Osteoblast (primary cell): Measurements from ENCODE around the gene CAMK2A. TPM values are rescaled to one million over a fixed set of nuclear protein-coding genes. Genes with fewer than 3 reads are reported as not detected.
"Not testable (repeated sequence)": the region's sequence is repeated elsewhere in the genome, so short reads cannot be mapped to it uniquely, and the experiment has no call there.

Experiments used
- DNase-seq: peaks from one replicate; pipeline ENCODE4 v3.0.0; 2011; ENCODE audit warnings: low spot score, mixed read lengths; ENCODE audit not compliant: insufficient read length; ENCODE audit errors: missing footprints
- H2AFZ ChIP-seq: 2 replicates; pipeline ENCODE4 v1.6.0; 2011; ENCODE audit warnings: mild to moderate bottlenecking, low read length
- H3K27ac ChIP-seq: 2 replicates; pipeline ENCODE4 v1.5.1; 2011; ENCODE audit warnings: mild to moderate bottlenecking, low read depth, low read length, moderate library complexity
- H3K27me3 ChIP-seq: 2 replicates; pipeline ENCODE4 v1.6.0; 2012; ENCODE audit warnings: mild to moderate bottlenecking, control low read depth, inconsistent platforms, low read length, moderate library complexity; ENCODE audit not compliant: insufficient read depth
- H3K36me3 ChIP-seq: 2 replicates; pipeline ENCODE4 v1.5.1; 2011; ENCODE audit warnings: mild to moderate bottlenecking, low read length, control low read depth, moderate library complexity; ENCODE audit not compliant: insufficient read depth
- H3K4me1 ChIP-seq: 2 replicates; pipeline ENCODE4 v1.5.1; 2011; ENCODE audit warnings: mild to moderate bottlenecking, low read length, control low read depth, moderate library complexity; ENCODE audit not compliant: insufficient read depth
- H3K4me2 ChIP-seq: 2 replicates; pipeline ENCODE4 v1.6.0; 2011; ENCODE audit warnings: mild to moderate bottlenecking, low read length; ENCODE audit not compliant: insufficient read depth
- H3K4me3 ChIP-seq: fragments of 200-600 bp; sonication (generic); 3 replicates; pipeline ENCODE4 v1.5.1; 2012; ENCODE audit warnings: mild to moderate bottlenecking, low read length, inconsistent platforms; ENCODE audit not compliant: insufficient read depth
- H3K79me2 ChIP-seq: 2 replicates; pipeline ENCODE4 v1.6.0; 2012; ENCODE audit warnings: mild to moderate bottlenecking, low read length, control low read depth, inconsistent platforms; ENCODE audit not compliant: insufficient read depth
- H3K9me3 ChIP-seq: 2 replicates; pipeline ENCODE4 v1.5.1; 2011; ENCODE audit warnings: low read depth, low read length, control low read depth
- H4K20me1 ChIP-seq: 2 replicates; pipeline ENCODE4 v1.6.0; 2012; ENCODE audit warnings: mild to moderate bottlenecking, low read length, control low read depth; ENCODE audit not compliant: insufficient read depth
- total RNA-seq: library from RNA; depleted of rRNA; stranded (reverse); fragments of >200 nt; gene quantifications from 2 replicates; pipeline ENCODE4 v1.2.3, GENCODE V29; 2012
- TF ChIP-seq, protein P1 (sequence below): IDR thresholded peaks from 2 replicates; pipeline ENCODE4 v1.5.1; 2011; ENCODE audit warnings: mild to moderate bottlenecking, low read depth, low read length, moderate library complexity; ENCODE audit errors: extremely low read depth

The CAMK2A gene
- total RNA-seq, 1 donor: 0.36 TPM

DNA sequence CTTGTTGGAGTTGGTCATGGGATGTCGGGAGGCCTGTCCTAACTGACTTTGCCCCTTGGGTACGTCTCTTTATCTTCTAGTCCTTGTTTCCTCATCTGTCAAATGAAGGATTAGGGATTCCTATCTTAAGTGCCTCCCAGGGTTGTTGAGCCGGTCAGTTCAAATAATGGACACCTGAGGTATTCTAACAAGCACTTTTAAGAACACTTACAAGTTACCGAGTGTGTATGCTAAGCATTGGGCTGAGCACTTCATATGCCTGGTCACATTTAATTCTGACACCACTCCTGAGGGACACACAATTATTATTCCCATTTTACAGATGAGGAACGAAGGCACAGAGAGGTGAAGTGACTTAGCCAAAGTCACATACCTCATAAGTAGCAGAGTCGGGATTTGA, 37.1 kb downstream of the CAMK2A start:
- no peaks in the 10 kb centered on the region for H3K4me1 ChIP-seq
- no peaks in the 10 kb centered on the region for H3K36me3 ChIP-seq
- no peak overlapping the region for H3K27ac ChIP-seq
- H3K4me2 ChIP-seq: no peak overlapping the region
- TF ChIP-seq, protein P1, sequence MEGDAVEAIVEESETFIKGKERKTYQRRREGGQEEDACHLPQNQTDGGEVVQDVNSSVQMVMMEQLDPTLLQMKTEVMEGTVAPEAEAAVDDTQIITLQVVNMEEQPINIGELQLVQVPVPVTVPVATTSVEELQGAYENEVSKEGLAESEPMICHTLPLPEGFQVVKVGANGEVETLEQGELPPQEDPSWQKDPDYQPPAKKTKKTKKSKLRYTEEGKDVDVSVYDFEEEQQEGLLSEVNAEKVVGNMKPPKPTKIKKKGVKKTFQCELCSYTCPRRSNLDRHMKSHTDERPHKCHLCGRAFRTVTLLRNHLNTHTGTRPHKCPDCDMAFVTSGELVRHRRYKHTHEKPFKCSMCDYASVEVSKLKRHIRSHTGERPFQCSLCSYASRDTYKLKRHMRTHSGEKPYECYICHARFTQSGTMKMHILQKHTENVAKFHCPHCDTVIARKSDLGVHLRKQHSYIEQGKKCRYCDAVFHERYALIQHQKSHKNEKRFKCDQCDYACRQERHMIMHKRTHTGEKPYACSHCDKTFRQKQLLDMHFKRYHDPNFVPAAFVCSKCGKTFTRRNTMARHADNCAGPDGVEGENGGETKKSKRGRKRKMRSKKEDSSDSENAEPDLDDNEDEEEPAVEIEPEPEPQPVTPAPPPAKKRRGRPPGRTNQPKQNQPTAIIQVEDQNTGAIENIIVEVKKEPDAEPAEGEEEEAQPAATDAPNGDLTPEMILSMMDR: no peak
- H3K27me3 ChIP-seq: no peaks in the 10 kb centered on the region
- no peak for DNase-seq
- H4K20me1 ChIP-seq: no peaks in the 10 kb centered on the region
- no peak overlapping the region for H3K4me3 ChIP-seq
- no peak overlapping the region for H2AFZ ChIP-seq
- H3K79me2 ChIP-seq: no peaks in the 10 kb centered on the region
- no peaks in the 10 kb centered on the region for H3K9me3 ChIP-seq

DNA sequence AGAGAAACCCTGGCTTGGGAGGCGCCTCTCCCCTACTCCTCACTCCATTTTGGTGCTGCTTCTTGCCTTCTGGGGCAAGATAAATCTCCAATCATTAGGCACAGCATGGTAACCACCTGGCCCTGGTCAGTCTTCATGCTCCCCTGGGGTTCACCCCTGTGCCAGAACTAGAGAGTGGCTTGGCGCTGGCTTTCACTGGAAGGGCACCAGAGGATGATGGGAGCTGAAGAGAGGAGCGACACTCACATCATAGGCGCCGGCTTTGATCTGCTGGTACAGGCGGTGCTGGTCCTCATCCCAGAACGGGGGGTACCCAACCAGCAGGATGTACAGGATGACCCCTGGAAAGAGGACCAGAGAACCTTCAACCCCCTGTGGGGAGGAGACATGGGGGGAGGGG, 38.1 kb downstream of the CAMK2A start:
- no peak overlapping the region for H2AFZ ChIP-seq
- TF ChIP-seq, protein P1: no peak
- H3K79me2 ChIP-seq: no peaks in the 10 kb centered on the region
- no peaks in the 10 kb centered on the region for H3K27me3 ChIP-seq
- no peak overlapping the region for H3K27ac ChIP-seq
- no peaks in the 10 kb centered on the region for H3K9me3 ChIP-seq
- H3K36me3 ChIP-seq: no peaks in the 10 kb centered on the region
- no peaks in the 10 kb centered on the region for H4K20me1 ChIP-seq
- DNase-seq: no peak
- no peak overlapping the region for H3K4me3 ChIP-seq
- H3K4me1 ChIP-seq: no peaks in the 10 kb centered on the region
- no peak overlapping the region for H3K4me2 ChIP-seq

DNA sequence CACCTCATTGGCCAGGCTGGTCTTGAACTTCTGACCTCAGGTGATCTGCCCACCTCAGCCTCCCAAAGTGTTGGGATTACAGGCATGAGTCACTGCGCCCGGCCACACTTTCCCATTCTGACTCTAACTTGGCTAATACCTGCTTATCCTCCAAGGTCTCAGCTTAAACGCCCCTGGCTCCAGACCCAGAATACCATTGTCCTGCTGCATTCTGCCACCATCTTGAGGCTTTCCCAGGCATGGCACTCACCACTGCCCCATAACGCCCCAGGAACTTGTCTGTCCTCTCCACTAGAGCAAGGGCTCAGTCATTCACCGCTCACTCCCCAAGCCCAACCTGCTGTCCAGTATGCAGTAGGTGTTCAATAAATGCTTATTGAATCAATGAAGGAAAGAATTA, 39.8 kb downstream of the CAMK2A start:
- H3K36me3 ChIP-seq: no peaks in the 10 kb centered on the region
- no peaks in the 10 kb centered on the region for H4K20me1 ChIP-seq
- no peaks in the 10 kb centered on the region for H3K4me1 ChIP-seq
- H3K4me3 ChIP-seq: no peak overlapping the region
- H3K79me2 ChIP-seq: no peaks in the 10 kb centered on the region
- no peak for DNase-seq
- no peak overlapping the region for H3K27ac ChIP-seq
- TF ChIP-seq, protein P1: no peak
- H3K4me2 ChIP-seq: no peak overlapping the region
- no peaks in the 10 kb centered on the region for H3K27me3 ChIP-seq
- H3K9me3 ChIP-seq: no peaks in the 10 kb centered on the region
- no peak overlapping the region for H2AFZ ChIP-seq

DNA sequence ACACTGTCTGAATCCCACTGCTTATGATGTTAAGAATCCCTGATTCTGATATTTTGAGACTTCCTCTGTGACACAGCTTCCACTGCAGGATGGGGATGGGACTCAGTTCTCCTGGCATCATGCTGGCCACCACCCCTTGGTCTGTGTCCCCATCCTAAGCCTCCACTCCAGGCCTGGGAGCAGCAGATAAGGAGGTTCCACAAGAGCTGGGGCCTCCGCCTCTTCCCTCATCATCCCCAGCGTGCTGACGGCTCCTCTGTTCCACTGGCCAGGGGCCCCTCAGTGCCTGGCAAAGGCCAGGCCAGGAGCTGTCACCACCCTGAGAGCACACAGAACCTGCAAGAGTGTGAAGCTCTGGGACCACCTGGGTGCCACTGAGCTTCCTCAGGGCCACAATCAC, 40.6 kb downstream of the CAMK2A start:
- DNase-seq: no peak
- Histone ChIP-seq H4K20me1 (no peaks in the 10 kb centered on the region), H3K27me3 (no peaks in the 10 kb centered on the region), H3K4me2 (no peak overlapping the region), H3K9me3 (no peaks in the 10 kb centered on the region), H3K79me2 (no peaks in the 10 kb centered on the region), H2AFZ (no peak overlapping the region), H3K27ac (no peak overlapping the region), H3K4me1 (no peaks in the 10 kb centered on the region), H3K4me3 (no peak overlapping the region), H3K36me3 (no peaks in the 10 kb centered on the region)
- TF ChIP-seq, protein P1: no peak

DNA sequence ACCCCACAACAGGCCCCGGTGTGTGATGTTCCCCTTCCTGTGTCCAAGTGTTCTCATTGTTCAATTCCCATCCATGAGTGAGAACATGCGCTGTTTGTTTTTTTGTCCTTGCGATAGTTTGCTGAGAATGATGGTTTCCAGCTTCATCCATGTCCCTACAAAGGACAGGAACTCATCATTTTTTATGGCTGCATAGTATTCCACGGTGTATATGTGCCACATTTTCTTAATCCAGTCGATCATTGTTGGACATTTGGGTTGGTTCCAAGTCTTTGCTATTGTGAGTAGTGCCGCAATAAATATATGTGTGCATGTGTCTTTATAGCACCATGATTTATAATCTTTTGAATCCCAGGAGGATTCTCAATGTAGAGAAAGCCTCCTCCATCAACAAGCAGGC, 41.1 kb downstream of the CAMK2A start:
- H3K4me1 ChIP-seq, H2AFZ ChIP-seq, H3K36me3 ChIP-seq, H3K79me2 ChIP-seq, H3K9me3 ChIP-seq, H3K27me3 ChIP-seq, H3K4me3 ChIP-seq, H4K20me1 ChIP-seq, H3K4me2 ChIP-seq, H3K27ac ChIP-seq, DNase-seq: not testable (repeated sequence)
